ENCODE data around the gene REG4. TPM values are rescaled to one million over a fixed set of nuclear protein-coding genes. Genes with fewer than 3 reads are reported as not detected.

The REG4 gene
- total and polyA plus RNA-seq, 2 of the 13 experiments (the other 11 are each of a cell fraction or from before 2014, with no cell fraction given): not detected

DNA sequence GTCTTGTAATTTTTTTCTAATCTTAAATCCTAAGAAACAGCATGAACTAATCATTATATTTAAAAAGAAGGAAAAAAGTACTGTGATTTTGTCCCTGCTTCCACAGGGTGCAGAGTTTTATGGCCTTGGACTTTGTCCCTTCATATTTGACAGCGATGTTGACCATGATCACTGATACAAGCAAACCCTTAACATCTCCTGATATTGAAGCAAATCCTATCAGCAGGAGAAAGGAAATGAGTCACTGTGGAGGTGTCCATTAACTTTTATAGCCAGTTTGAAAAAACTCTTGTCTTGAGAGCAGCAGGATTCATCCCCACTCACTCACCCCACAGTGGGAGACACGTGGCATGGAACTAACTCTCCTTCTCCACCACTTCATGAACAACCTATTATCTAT lies 5.1 kb upstream of the REG4 start (continued):
- no peak for TF ChIP-seq SRSF9 (IDR thresholded peaks at IDR 0.05; ENCODE audit: borderline replicate concordance, insufficient read depth, low read depth, low read length, poor library complexity, severe bottlenecking)
- TF ChIP-seq ZNF614 (CRISPR knock-in tag; IDR thresholded peaks at IDR 0.05; ENCODE audit: borderline replicate concordance): no peak
- TF ChIP-seq, protein P1, sequence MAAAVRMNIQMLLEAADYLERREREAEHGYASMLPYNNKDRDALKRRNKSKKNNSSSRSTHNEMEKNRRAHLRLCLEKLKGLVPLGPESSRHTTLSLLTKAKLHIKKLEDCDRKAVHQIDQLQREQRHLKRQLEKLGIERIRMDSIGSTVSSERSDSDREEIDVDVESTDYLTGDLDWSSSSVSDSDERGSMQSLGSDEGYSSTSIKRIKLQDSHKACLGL (CRISPR knock-in tag; IDR thresholded peaks at IDR 0.05): no peak
- no peak for TF ChIP-seq SMAD1 (CRISPR knock-in tag; IDR thresholded peaks at IDR 0.05; ENCODE audit: borderline replicate concordance, low read depth)
- TF ChIP-seq ZNF367 (CRISPR knock-in tag; IDR thresholded peaks at IDR 0.05; ENCODE audit: borderline replicate concordance): no peak
- no peak for TF ChIP-seq SP140L (CRISPR knock-in tag; IDR thresholded peaks at IDR 0.05; ENCODE audit: borderline replicate concordance)
- no peak for TF ChIP-seq ZFAT (CRISPR knock-in tag; conservative IDR thresholded peaks at IDR 0.05)
- TF ChIP-seq U2AF1 (optimal IDR thresholded peaks at IDR 0.05; ENCODE audit: low read depth, low read length): no peak
- TF ChIP-seq NFE2 (CRISPR knock-in tag; IDR thresholded peaks at IDR 0.05): no peak
- TF ChIP-seq SPEN (CRISPR knock-in tag; IDR thresholded peaks at IDR 0.05; ENCODE audit: low read depth): no peak
- no peak for TF ChIP-seq AHR (CRISPR knock-in tag; IDR thresholded peaks at IDR 0.05)
- no peak for TF ChIP-seq SYNCRIP (IDR thresholded peaks at IDR 0.05; ENCODE audit: insufficient read depth, low read depth, low read length)
- TF ChIP-seq SNRNP70 (IDR thresholded peaks at IDR 0.05; ENCODE audit: low read depth, low read length): no peak
- no peak for TF ChIP-seq NFYC (CRISPR knock-in tag; IDR thresholded peaks at IDR 0.05)
- peak; percentile 49; the same call in 1 of the 2 replicates for TF ChIP-seq SOX5 (CRISPR knock-in tag; IDR thresholded peaks at IDR 0.05; ENCODE audit: borderline replicate concordance)
- TF ChIP-seq ZNF790 (CRISPR knock-in tag; IDR thresholded peaks at IDR 0.05; ENCODE audit: borderline replicate concordance): no peak
- no peak for TF ChIP-seq ZNF839 (CRISPR knock-in tag; IDR thresholded peaks at IDR 0.05; ENCODE audit: borderline replicate concordance)
- TF ChIP-seq MAFF (IDR thresholded peaks at IDR 0.05; ENCODE audit: low read depth, low read length): no peak
- TF ChIP-seq, protein P2, sequence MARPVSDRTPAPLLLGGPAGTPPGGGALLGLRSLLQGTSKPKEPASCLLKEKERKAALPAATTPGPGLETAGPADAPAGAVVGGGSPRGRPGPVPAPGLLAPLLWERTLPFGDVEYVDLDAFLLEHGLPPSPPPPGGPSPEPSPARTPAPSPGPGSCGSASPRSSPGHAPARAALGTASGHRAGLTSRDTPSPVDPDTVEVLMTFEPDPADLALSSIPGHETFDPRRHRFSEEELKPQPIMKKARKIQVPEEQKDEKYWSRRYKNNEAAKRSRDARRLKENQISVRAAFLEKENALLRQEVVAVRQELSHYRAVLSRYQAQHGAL (CRISPR knock-in tag; IDR thresholded peaks at IDR 0.05; ENCODE audit: not compliant biosample characterization): no peak
- TF ChIP-seq SUZ12 (IDR thresholded peaks at IDR 0.05; ENCODE audit: low read depth, low read length): no peak
- TF ChIP-seq MIER2 (CRISPR knock-in tag; IDR thresholded peaks at IDR 0.05): no peak
- TF ChIP-seq SNAPC2 (CRISPR knock-in tag; IDR thresholded peaks at IDR 0.05): no peak
- peak in 1 of 2 experiments; percentile 21; a peak in 1 of 4 replicates for TF ChIP-seq HMGXB4 (CRISPR knock-in tag; IDR thresholded peaks at IDR 0.05; ENCODE audit: borderline replicate concordance in 1 of 2, low read depth in 1 of 2)
- no peak for TF ChIP-seq ZNF20 (CRISPR knock-in tag; IDR thresholded peaks at IDR 0.05)
- TF ChIP-seq ATF5 (CRISPR knock-in tag; IDR thresholded peaks at IDR 0.05; ENCODE audit: low read depth): no peak
- TF ChIP-seq ZNF652 (CRISPR knock-in tag; IDR thresholded peaks at IDR 0.05; ENCODE audit: borderline replicate concordance, low read depth): no peak
- no peak for TF ChIP-seq ATF7 (IDR thresholded peaks at IDR 0.05)
- TF ChIP-seq ATF7 (CRISPR knock-in tag; IDR thresholded peaks at IDR 0.05): no peak
- no peak for TF ChIP-seq KLF12 (CRISPR knock-in tag; IDR thresholded peaks at IDR 0.05; ENCODE audit: borderline replicate concordance)
- no peak for TF ChIP-seq CCAR2 (optimal IDR thresholded peaks at IDR 0.05; ENCODE audit: low read depth, low read length)

Measured in HepG2 (cell line).